Measurements from ENCODE around the gene GIPC3. TPM values are rescaled to one million over a fixed set of nuclear protein-coding genes. Genes with fewer than 3 reads are reported as not detected.

GIPC3 gene
- total and polyA plus RNA-seq, 12 donors, result 0.33 to 5.9 (median 3.2) TPM

DNA sequence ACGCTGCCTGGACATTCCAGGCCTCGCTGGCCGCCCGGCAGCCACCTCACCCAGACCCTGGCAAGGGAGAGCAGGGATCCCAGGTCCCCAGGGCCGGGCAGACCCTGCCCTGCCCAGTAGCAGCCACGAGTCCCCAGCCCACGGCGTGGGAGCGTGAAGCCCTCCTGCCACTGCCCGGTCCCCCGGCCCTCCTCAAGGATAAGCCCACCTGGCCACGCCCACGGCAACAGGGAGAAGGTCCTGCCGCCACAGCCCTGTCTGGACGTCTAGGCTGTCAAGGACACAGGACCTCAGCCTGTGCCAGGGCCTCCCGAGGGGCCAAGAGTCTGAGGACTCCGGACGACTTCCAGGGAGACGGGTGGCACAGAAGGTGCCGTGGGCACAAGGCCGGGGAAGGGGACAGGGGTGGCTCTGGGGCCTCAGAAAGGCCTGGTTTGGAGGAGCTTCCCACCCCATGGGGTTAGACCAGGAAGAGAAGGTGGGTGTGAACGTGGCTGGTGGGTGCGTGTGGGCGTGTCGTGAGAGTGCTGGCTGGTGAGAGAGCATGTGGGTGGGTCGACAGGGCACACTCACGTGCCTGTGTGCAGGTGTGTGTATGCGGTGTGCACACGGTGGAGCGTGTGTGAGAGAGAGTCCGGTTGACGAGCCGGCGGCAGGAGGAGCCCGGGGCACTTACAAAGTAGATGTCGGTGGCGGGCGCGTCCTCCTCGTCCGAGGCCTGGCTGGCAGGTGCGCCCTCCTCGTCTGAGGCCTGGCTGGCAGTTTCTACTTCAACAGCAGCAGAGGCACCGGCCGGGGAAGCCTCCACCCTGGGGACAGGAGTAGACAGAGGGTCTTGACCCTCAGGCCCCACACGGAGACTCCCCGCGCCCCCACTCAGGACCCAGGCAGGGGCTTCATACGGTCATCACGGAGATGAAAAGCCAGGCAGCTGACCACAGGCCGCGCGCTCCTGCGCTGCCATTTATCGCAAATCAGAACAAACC is 53.2 kb downstream of the GIPC3 start:
- Histone ChIP-seq H3K27me3 (no peaks in the 10 kb centered on the region), H3K36me3 (replicated peaks in 1 of 2) (peaks cover 0 to 29% of the 10 kb centered on the region in 2 donors), H3K9me3 (replicated peaks in 1 of 3) (no peaks in the 10 kb centered on the region), H3K4me3 (no peak overlapping the region), H3K27ac (no peak overlapping the region), H3K4me1 (replicated peaks in 1 of 2) (no peaks in the 10 kb centered on the region)
- no peak for DNase-seq
- 84 to 89% (median 85%) methylated on average over 37 to 55 of the region's 55 CpGs for WGBS, 4 donors
- TF ChIP-seq POLR2A (IDR thresholded peaks at IDR 0.05), result no peak
- TF ChIP-seq, protein P1, sequence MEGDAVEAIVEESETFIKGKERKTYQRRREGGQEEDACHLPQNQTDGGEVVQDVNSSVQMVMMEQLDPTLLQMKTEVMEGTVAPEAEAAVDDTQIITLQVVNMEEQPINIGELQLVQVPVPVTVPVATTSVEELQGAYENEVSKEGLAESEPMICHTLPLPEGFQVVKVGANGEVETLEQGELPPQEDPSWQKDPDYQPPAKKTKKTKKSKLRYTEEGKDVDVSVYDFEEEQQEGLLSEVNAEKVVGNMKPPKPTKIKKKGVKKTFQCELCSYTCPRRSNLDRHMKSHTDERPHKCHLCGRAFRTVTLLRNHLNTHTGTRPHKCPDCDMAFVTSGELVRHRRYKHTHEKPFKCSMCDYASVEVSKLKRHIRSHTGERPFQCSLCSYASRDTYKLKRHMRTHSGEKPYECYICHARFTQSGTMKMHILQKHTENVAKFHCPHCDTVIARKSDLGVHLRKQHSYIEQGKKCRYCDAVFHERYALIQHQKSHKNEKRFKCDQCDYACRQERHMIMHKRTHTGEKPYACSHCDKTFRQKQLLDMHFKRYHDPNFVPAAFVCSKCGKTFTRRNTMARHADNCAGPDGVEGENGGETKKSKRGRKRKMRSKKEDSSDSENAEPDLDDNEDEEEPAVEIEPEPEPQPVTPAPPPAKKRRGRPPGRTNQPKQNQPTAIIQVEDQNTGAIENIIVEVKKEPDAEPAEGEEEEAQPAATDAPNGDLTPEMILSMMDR (IDR thresholded peaks at IDR 0.05), result no peak
- intact Hi-C loops (cut with DNase I), result no loop called here

GRCh38 chr19:3639479-3639878 is 54.2 kb downstream of the GIPC3 start:
- H3K4me3 ChIP-seq, result no peak overlapping the region
- H3K27ac ChIP-seq, result no peak overlapping the region
- TF ChIP-seq, protein P1 (IDR thresholded peaks at IDR 0.05), result no peak
- TF ChIP-seq POLR2A (IDR thresholded peaks at IDR 0.05), result no peak
- H3K36me3 ChIP-seq (replicated peaks in 1 of 2), result peaks cover 0 to 32% of the 10 kb centered on the region in 2 donors
- H3K4me1 ChIP-seq (replicated peaks in 1 of 2), result no peaks in the 10 kb centered on the region
- no peaks in the 10 kb centered on the region for H3K27me3 ChIP-seq
- intact Hi-C loops (cut with DNase I), result no loop called here
- H3K9me3 ChIP-seq (replicated peaks in 1 of 3), result no peaks in the 10 kb centered on the region
- DNase-seq, result no peak
- 94 to 99% (median 98%) methylated on average over 13 of the region's 13 CpGs for WGBS, 4 donors

DNA sequence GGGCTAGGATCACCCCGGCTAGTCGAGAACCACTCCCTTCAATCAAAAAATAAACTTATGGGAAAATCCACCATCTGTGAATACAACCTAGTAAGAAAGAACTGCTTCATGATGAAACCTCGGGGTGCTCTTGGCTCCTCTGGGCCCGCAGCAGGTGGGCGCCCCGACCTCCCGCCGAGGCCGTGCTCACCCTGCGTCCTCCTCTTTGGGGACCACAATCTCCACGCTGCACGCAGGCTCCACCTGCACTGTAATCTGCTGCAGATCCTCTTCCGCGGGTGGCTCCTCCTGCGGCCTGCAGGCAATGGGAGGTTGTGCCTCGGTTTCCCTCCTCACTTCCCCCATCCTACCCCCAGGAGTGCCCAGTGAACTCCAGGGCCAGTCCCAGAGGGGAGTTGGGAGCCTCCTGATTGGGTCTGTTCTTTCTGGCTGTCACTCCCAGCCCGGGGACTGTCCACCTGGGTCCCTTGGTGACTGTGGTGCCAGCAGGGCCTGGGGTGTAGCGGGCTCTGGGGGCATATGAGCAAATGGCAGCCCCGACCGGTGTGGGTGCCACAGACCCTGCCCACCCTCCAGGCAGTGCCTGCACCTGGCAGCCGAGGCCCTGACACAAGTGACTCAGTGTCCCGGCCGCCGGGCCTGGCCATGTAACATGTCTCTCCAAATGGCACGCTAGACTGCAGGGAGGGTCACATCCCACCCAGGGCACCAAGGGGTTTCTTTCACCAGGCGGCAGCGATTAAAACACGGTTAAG is 56.4 kb downstream of the GIPC3 start:
- no peaks in the 10 kb centered on the region for H3K27me3 ChIP-seq
- no peaks in the 10 kb centered on the region for H3K9me3 ChIP-seq (replicated peaks in 1 of 3)
- no peak overlapping the region for H3K27ac ChIP-seq
- TF ChIP-seq POLR2A (IDR thresholded peaks at IDR 0.05), result no peak
- TF ChIP-seq, protein P1 (IDR thresholded peaks at IDR 0.05), result no peak
- no peak for DNase-seq
- H3K4me3 ChIP-seq, result no peak overlapping the region
- H3K4me1 ChIP-seq (replicated peaks in 1 of 2), result no peaks in the 10 kb centered on the region
- H3K36me3 ChIP-seq (replicated peaks in 1 of 2), result peaks cover 0 to 47% of the 10 kb centered on the region in 2 donors
- intact Hi-C loops (cut with DNase I), result no loop called here
- 94 to 97% (median 95%) methylated on average over 18 to 28 of the region's 28 CpGs for WGBS, 4 donors

DNA sequence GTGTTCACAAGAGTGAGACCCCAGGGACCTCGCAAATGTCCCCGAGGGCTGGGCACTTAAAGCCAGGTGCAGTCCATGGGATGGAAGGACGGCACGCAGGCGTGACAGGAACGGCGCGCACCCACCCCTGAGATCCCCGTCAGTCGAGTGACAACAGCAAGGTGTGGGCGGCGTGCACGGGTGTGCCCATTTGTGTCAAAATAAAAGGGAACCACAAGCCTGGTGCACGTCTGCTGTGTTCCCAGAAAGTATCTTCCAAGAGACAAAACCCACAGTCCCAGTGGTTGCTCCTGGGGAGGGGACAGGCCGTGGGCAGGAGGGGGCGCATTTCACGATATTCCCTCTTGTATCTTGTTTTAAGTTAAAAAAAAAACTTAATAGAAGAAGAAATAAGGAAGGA is 57.0 kb downstream of the GIPC3 start:
- TF ChIP-seq, protein P1 (IDR thresholded peaks at IDR 0.05), result no peak
- no peak for TF ChIP-seq POLR2A (IDR thresholded peaks at IDR 0.05)
- 91 to 95% (median 94%) methylated on average over 16 to 17 of the region's 17 CpGs for WGBS, 4 donors
- peaks cover 0 to 47% of the 10 kb centered on the region in 2 donors for H3K36me3 ChIP-seq (replicated peaks in 1 of 2)

More for the DNA sequence above, 57.0 kb downstream of the GIPC3 start:
- H3K4me1 ChIP-seq (replicated peaks in 1 of 2), result no peaks in the 10 kb centered on the region
- H3K27me3 ChIP-seq, result no peaks in the 10 kb centered on the region
- intact Hi-C loops (cut with DNase I), result no loop called here
- DNase-seq, result no peak
- H3K9me3 ChIP-seq (replicated peaks in 1 of 3), result no peaks in the 10 kb centered on the region
- no peak overlapping the region for H3K27ac ChIP-seq
- H3K4me3 ChIP-seq, result no peak overlapping the region

All from adrenal gland (tissue), 12 donors.